HuH-7.5 (cell line): ENCODE measurements around the gene RNF128.
A peak's percentile ranks its signal among the peaks of the same experiment; 100 is the strongest.

ENCODE experiments used
- DNase-seq: peaks from one replicate; pipeline ENCODE4 v3.0.0; 2011; ENCODE audit warnings: low spot score

Gene RNF128, protein sequence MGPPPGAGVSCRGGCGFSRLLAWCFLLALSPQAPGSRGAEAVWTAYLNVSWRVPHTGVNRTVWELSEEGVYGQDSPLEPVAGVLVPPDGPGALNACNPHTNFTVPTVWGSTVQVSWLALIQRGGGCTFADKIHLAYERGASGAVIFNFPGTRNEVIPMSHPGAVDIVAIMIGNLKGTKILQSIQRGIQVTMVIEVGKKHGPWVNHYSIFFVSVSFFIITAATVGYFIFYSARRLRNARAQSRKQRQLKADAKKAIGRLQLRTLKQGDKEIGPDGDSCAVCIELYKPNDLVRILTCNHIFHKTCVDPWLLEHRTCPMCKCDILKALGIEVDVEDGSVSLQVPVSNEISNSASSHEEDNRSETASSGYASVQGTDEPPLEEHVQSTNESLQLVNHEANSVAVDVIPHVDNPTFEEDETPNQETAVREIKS

DNA sequence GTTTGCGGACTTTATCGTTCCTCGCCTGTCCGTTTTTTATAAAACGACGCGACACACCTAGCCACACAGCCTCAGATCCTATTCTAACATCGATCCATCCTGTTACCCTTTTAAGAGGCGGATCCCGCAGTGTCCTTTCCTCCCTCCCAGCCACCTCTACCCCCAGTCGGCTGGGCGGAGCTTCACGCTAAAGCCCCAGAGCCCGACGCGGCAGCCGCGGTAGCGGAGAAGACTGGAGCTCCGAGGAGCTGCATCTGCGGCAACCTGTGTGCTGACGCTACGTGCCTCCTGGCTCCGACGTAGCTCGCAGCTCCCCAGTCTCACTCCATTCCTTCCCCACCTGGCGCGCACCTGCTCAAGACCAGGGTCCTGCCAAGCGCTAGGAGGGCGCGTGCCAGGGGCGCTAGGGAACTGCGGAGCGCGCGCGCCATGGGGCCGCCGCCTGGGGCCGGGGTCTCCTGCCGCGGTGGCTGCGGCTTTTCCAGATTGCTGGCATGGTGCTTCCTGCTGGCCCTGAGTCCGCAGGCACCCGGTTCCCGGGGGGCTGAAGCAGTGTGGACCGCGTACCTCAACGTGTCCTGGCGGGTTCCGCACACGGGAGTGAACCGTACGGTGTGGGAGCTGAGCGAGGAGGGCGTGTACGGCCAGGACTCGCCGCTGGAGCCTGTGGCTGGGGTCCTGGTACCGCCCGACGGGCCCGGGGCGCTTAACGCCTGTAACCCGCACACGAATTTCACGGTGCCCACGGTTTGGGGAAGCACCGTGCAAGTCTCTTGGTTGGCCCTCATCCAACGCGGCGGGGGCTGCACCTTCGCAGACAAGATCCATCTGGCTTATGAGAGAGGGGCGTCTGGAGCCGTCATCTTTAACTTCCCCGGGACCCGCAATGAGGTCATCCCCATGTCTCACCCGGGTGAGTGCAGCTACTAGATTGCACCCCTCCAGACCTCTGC is at the start of gene RNF128:
RNF128 (plus strand) TSS at position 217 of the 953 bp plus-strand sequence; CDS start at position 430, 213 bp downstream.
- DNase-seq, result peak; percentile 42

DNA sequence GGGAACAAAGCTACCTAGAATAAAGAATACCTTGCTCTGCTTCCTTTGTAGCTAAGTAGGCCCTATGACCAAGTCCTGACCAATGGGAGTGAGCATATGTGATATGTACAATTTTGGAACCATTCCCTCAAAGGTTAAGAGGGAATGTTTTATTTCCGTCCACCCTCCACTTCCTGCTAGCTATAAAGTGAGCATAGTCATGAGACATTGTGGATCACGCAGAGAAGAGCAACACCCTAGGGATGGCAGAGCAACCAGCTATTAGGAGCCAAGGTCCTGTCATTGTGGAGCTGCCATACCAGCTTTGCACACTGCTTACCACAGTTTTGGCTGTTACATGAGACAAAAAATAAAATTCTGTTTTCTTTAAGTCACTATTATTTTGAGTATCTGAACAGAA is 45.8 kb upstream of the RNF128 start:
- DNase-seq, result no peak

DNA sequence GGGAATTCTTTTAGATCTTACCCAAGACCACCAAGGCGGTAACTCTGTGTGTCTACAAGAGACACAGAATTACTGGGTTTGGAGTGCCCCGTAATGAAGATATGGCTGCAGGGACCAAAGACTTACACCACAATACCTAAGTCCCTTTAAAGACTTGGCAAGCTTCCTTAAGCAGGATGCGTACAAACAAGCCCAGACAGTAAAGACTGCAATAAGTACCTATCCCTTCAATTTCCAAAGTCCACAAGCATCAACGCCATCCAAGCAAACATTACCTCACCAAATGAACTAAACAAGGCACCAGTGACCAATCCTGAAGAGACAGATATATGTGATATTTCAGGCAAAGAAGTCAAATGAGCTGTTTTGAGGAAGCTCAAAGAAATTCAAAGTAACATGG is 42.3 kb upstream of the RNF128 start:
- DNase-seq, result no peak

DNA sequence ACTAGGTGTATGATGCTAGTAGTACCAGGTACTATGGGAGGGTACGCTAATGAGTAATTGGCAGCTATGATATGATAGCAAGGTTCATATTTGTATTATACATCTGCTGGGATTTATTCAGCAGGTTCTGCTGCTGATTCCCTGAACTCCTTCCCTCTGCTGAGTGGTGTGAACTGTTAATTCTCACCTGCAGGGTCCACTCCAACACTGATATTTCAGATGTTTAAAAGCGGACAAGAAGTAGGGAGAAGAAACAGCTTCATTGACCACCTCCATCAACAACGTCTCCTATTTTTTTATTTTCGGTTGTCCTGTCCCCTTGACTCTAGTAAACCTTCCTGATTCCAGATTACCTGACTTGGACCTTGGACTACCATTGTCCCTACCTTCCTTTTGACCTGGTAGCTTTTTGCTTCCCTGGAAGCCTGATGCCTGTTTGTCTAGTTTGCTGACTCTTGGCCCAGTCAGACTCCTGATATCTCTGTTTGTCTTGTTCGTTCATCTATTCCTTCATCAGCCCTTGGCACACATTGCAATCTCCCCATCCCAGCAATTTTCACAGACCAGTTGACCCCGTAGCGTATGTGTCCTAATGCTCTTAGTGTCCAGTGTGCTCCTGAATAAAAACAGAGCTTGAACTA is 34.0 kb upstream of the RNF128 start:
- DNase-seq, result no peak

DNA sequence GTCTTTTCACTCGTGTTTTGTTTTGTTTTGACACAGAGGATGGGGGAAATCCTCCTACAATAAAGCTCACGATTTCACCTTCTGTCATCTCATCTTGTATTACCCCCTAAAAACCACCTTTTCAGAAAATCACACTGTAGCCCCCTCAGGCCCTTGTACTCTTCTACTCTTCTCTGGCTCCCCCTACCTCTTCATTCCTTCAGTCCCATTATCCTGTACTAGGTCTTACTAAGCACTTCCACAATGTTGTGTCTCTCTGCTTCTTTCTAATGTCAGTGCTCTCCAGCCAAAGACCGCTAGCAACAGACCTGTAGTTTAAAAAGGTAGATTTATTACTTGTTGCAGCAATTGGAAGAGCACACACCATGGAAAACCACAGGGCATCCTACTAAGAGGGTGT is 30.0 kb upstream of the RNF128 start:
- no peak for DNase-seq

DNA sequence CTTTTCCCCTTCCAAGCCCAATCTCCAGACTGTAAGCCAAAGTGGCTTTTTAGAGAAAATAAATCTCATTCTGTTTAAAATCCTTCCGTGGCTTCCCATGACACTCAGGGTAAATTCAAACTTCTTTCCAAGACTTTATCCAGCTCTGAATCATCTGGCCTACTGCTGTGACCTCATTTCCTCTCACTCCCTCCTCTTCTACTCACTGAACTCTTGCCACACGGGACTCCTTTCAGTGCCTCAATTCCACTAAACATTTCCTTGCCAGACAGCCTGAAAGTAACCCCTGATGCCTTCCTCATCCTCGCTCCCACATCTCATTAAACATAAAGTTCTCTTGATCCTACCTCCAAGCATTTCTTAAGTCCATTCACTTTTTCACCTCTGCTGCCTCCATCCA is 27.8 kb upstream of the RNF128 start:
- DNase-seq, result no peak

DNA sequence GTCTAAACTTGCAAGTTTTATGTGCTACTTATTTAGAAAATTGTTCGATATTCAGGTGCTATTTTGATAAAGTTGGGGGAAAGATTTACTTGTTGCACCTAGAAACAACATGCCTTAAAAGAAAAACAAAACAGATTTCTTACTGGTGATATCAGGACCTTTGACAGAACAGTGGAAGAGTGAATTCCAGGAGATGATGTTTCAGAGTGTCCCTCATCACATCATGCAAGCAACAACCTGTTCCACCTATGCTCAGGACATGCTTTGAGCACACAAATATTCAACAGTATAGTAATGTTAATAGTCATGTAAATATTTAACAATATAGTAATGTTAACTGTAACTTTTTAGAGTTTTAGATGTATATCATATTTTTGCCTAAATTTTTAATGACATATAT is 23.9 kb upstream of the RNF128 start:
- DNase-seq, result no peak

DNA sequence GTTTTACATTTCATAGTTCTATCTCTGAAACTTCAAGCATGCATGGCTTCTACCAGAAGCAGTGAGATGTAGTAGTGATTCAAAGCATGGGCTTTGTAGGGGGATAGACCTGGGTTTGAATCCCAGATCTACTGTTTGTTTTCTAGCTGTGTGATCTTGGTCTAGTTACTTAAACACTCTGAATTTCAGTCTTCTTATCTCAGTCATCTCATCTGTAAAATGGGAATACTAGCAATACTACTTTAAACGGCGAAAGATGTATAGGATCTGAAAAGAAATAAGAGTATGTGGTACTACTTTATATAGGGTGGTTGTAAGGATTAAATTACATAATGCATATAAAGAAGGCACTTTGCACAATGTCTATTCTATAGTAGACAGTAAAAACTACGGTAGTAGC is 20.0 kb upstream of the RNF128 start:
- DNase-seq, result no peak

DNA sequence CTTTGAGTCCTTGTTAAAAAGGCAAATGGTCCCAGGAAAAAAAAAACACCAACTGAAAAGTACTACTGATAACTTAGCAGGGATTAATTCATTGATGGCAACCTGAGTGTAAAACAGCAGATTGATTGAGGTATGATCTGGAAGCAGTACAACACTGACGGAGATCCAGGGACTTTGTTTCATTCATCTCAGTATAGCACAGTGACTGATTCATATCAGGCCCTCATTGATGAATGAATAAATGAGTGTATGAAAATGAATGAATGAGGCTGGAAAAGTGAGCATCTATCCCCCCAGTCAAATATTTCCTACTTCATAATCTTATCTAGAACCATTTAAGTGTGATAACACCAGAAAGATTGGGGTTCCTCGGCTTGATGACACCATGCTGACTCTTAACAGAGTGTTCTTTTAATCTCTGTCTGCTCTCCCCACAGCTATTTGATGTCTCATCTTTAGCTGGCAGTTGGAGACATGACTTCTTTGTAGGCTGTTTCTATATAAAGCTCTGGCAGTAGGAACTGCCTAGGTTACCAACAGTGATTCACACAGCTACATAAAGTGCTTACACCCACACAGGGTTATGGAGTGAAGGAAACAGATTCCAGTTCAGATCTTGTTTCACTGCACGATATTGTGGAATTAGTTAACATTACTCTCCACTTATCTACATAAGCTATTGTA is 18.6 kb upstream of the RNF128 start:
- DNase-seq, result no peak

DNA sequence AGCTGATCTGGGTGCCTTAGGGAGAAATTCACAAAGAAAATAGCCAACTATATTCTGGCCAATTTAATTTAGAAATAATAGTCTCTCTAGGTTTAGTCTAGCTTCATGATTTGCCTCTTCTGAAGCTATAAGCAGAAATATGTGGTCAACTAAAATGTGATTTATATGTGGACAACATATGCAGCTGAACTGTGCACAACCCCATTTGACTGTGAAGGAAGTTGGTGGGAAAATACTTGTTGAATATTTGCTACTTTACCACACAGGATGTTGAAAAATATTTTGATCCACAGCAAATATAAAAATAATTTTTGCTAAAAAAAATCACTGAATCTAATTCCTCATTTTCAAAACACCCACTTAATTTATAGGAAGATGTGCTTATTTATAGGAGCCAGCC is 15.7 kb upstream of the RNF128 start:
- DNase-seq, result no peak

DNA sequence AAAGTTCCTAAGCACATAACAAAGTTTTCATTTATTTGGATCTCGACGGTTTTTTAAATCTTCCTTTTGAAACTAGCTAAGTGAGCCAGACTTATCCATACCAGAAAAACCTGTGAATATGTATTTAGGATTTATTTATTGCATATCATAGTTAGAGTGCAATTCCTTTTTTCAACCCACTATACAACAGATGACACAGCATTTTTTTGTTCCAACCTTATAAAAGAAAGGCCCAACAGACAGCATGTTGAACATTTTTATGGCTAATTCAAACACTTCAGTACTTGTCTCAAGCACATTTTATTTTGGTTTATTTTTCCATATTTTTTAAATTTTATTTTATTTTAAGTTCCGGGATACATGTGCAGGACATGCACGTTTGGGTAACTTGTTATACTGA is 15.1 kb upstream of the RNF128 start:
- DNase-seq, result no peak

DNA sequence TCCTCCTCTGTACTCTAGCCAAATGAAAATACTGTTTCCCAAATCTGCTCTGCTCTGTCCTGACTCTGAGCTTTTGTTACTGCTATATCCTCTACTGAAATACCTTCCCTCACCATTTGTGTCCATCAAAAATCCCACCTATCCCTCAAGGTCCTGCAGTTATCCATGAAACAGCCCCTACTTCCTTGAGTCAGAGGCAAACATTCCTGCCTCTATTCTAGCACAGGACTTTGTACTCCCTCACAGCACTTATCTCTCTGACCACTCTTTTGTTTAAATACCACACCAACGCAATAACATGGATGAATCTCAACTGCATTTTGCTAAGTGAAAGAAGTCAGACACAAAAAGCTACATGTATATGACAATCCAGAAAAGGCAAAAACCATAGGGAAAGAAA is 10.5 kb upstream of the RNF128 start:
- no peak for DNase-seq

DNA sequence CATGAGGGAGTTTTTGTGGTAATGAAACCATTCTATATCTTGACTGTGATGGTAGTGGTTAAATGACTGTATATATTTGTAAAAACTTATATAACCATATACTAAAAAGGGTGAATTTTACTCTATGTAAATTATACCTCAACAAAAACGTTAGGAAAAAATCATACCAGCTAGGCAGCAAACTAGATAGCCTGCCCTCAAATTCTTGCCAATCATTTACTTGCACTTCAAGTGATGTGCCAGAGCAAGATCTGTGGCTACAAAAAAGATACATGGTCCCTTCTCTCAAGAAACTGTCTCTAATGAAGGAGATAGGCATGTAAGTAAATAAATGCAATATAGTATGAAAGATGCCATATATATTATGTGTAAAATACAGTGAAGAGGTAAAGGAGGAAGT is 10.0 kb upstream of the RNF128 start:
- DNase-seq, result no peak

DNA sequence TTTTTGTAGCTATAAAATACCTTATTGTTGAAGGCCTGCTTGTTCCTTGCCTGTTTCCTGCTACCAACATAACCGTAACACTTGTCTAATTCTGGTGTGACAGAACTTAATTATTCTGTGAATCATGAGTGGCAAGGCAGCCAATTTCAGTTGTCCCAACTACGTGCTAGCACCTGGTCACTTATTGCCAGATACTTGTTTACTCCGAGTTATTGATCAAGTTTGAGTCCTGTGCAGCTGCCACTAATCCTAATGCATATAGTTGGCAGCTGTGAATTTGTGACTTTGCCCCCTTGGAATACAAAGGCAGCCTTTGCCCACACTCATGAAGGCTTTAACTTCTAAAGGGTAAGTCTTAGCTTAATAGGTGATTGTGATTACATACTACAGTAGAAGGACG is 7.8 kb upstream of the RNF128 start:
- no peak for DNase-seq

DNA sequence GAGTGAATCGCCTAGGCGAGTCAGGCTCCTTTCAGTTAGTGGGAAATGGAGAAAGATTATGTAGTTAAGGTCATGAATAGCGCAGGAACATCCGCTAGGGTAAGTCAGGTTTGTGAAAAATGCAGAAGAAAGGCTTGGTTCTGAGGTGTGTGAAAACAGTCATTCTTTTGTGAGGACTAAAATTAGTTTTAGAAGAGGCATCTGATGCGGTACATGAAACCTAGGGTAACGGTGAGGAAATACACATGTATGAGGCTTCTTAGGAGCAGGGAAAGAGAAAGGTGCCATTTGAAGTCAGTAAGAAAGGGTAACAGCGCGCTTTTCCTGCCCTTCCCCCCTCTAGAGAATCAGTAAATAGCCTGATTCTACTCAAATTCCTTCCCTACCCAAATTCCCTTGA is 570 bp upstream of the RNF128 start:
- no peak for DNase-seq

DNA sequence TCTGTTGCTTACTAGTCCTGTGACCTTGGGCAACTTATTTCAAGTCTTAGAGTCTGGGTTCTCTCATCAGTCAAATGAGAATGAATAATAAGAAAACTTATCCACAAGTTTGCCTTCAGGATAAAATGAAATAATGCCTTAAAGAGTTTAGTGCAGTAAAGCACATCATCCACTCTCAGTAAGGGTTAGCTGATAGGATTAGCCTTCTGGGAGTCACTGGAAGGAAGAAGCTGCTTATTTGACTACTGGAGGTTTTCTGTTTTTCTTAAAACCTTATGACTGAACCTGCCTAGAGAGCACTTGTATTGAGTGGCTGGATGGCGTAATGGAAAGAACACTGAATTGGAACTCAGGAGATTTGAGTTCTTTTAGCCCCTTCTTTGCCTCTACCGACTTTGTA is 1.8 kb downstream of the RNF128 start:
- DNase-seq, result no peak

DNA sequence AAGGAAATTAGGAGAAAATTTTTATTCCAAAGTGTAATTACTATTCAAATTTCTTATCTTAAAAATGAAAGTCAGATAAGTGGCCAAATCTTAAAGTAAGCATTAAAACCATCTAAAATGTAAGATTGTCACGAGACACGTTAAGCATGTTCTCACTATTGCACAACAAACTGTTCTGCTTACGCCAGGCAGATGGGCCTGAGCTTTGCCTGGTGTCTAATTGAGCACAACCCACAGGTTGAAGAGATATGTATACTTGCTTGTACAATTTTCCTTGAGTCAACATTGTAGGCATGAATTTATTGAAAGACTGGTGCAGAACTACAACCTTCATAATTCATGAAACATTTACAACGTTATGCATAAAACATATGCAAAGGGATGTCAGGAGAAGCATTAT is 3.9 kb downstream of the RNF128 start:
- DNase-seq, result no peak

DNA sequence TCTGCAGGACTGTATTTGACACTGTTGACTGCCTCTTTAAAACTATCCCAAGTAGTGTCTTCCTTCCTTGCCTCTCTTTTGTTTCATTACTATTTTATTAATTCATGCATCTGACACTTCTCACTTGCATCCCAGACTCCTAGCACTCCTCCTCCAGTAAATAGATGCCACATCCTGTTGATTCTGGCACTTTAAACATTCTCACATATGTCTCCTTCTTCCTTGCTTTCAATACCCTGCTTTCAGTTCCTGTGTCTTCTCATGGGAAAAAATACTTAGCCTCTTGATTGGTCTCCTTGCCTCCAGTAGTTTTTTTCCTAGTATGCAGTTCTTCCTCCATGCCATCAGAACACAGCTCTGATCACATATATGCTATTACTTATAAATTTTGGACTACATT is 5.1 kb downstream of the RNF128 start:
- DNase-seq, result no peak

DNA sequence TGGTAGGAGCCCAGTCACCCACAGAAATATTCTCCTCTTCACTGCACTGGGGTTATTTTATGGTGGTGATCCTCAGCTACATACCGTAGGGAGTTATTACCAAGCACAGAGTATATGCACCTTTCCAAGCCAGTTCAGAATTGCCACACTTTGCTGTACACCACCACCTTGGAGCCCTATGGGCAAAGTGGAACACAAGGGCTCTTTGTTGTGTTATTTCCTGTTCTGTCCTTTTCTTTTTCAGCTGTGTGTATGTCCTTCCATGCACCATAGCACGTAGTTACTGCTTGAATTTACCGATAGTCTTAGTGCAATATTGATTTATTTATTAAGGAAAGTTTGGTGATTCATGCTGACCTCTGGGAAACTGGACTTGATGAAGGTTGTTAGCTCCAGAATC is 8.3 kb downstream of the RNF128 start:
- DNase-seq, result no peak

DNA sequence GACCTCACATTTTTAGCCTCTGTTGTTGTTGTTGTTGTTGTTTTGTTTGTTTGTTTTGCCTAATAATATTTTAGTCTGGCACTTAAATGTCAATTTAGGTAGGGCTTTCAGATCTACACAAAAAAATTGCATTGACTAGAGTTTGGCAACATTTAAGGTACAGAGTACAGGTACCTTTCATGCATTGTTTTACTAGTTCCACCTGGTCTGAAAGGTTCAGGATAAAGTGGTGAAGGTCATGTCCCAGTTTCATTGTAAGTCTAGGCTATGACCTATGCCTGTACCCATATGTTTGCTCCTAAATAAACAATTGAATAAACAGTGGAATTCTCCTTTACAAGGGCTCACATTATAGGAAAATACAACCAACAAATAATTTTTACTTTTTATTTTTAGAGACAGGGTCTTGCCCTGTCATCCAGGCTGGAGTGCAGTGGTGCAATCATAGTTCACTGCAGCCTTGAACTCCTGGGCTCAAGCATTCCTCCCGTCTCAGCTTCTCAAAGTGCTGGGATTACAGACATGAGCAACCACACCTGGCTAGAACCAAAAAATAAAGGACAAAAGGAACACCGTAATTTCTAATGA is 13.8 kb downstream of the RNF128 start:
- no peak for DNase-seq

DNA sequence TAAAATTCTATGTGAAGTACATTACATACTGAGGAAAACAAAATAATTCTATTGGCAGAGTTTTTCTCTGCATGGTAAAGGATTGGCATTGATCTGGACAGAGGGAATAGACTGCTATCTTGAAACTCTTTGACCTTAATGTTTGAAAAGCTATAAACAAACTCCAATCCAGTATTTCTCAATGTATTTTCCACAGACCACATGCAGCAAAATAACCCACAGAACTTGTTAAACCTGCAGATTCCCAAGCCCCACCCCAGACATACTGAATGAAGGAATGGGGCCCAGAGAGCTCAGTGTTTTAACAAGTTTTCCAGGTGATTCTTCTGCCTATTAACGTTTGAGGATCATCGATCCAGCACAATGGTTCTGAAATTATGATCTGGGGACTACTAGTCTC is 15.7 kb downstream of the RNF128 start:
- no peak for DNase-seq

DNA sequence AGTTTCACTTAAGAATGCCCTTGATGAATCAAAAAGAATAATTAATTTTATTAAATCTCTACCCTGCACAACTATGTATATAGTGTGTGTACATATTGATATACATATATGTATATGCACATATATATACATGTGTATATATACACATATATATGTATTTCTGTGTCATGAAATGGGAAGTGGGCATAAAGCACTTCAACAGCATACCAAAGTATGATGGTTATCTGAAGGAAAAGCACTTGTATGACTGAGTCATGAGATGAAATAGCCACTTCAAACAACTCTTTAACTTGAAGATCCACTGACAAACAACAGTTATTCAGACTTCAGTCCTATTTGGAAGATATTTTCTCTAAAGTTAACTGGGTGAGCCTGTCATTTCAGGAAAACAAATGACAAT is 16.3 kb downstream of the RNF128 start:
- no peak for DNase-seq
